ENCODE measurements around the gene AQP6. TPM values are rescaled to one million over a fixed set of nuclear protein-coding genes. Genes with fewer than 3 reads are reported as not detected.

Gene AQP6
- total RNA-seq, 1 experiment from 2014 or later = 0.09 TPM

GRCh38 chr12:49946086-49946485 lies 26.7 kb upstream of the AQP6 start:
- no peak for DNase-seq
- no peak overlapping the region for H2BK120ac ChIP-seq (ENCODE audit: low read depth, low read length, poor library complexity, severe bottlenecking)
- H2BK12ac ChIP-seq (ENCODE audit: insufficient read length, low read depth, low read length) = no peak overlapping the region
- H2BK15ac ChIP-seq (ENCODE audit: low read depth, low read length) = no peak overlapping the region
- H3K18ac ChIP-seq (ENCODE audit: insufficient read length, low read depth, low read length) = no peak overlapping the region
- peaks cover 41 to 60% of the 10 kb centered on the region in 2 experiments for H3K4me1 Mint-ChIP-seq
- WGBS (ENCODE audit: extremely low coverage, insufficient read length, low lambda C conversion rate) = no CpG with 5 or more reads among the region's 9 CpGs
- H4K20me1 ChIP-seq (ENCODE audit: control insufficient read depth, insufficient read depth, insufficient read length) = no peaks in the 10 kb centered on the region
- H3K4me3 Mint-ChIP-seq = peak overlapping the region; percentile 47 to 56; a peak in 2 of 5 replicates
- no peak overlapping the region for H2AFZ ChIP-seq (ENCODE audit: low read length)
- H2BK20ac ChIP-seq (ENCODE audit: low read depth, low read length, poor library complexity, severe bottlenecking) = no peak overlapping the region
- H3T11ph ChIP-seq (ENCODE audit: low read length) = no peak overlapping the region
- no peak overlapping the region for H3K23ac ChIP-seq (ENCODE audit: insufficient read length, low read depth, low read length)
- peak overlapping the region in 1 of 3 experiments; percentile 71; a peak in 2 of 7 replicates for H3K27ac Mint-ChIP-seq
- no peak overlapping the region for H3K27ac ChIP-seq (ENCODE audit: insufficient read length, low read depth, low read length)
- no peaks in the 10 kb centered on the region for H3K9me3 ChIP-seq (ENCODE audit: control insufficient read depth, low read depth, low read length)
- TF ChIP-seq, protein P1, sequence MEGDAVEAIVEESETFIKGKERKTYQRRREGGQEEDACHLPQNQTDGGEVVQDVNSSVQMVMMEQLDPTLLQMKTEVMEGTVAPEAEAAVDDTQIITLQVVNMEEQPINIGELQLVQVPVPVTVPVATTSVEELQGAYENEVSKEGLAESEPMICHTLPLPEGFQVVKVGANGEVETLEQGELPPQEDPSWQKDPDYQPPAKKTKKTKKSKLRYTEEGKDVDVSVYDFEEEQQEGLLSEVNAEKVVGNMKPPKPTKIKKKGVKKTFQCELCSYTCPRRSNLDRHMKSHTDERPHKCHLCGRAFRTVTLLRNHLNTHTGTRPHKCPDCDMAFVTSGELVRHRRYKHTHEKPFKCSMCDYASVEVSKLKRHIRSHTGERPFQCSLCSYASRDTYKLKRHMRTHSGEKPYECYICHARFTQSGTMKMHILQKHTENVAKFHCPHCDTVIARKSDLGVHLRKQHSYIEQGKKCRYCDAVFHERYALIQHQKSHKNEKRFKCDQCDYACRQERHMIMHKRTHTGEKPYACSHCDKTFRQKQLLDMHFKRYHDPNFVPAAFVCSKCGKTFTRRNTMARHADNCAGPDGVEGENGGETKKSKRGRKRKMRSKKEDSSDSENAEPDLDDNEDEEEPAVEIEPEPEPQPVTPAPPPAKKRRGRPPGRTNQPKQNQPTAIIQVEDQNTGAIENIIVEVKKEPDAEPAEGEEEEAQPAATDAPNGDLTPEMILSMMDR (conservative IDR thresholded peaks at IDR 0.05) = no peak
- no peak overlapping the region for H3K4ac ChIP-seq (ENCODE audit: low read depth, low read length)
- H4K91ac ChIP-seq (ENCODE audit: insufficient read length, low read depth, low read length) = no peak overlapping the region
- no peaks in the 10 kb centered on the region for H3K79me2 ChIP-seq (ENCODE audit: insufficient read depth, low read length)
- H2BK5ac ChIP-seq (ENCODE audit: insufficient read length, low read length) = no peak overlapping the region
- peaks cover 5% of the 10 kb centered on the region for H3K23me2 ChIP-seq (ENCODE audit: insufficient read length, low read depth, low read length, poor library complexity, severe bottlenecking)
- H3K36me3 Mint-ChIP-seq (ENCODE audit: insufficient read depth in 1 of 3, low read depth in 3 of 3) = no peaks in the 10 kb centered on the region
- no peak overlapping the region for H3K14ac ChIP-seq (ENCODE audit: insufficient read depth, low read length)
- H2AK5ac ChIP-seq (ENCODE audit: insufficient read length, low read length) = no peak overlapping the region
- H3K9me3 Mint-ChIP-seq = no peaks in the 10 kb centered on the region
- H3K27me3 ChIP-seq (ENCODE audit: insufficient read depth, low read length) = no peaks in the 10 kb centered on the region
- H3K4me1 ChIP-seq (ENCODE audit: insufficient read depth, low read length) = no peaks in the 10 kb centered on the region; the same call in 1 of the 2 replicates
- no peaks in the 10 kb centered on the region for H3K79me1 ChIP-seq (ENCODE audit: insufficient read depth, low read depth, low read length, poor library complexity, severe bottlenecking)
- H4K8ac ChIP-seq (replicated peaks; ENCODE audit: insufficient read length, low read depth, low read length) = no peak overlapping the region
- H3K27me3 Mint-ChIP-seq (ENCODE audit: low read depth) = peaks cover 27% of the 10 kb centered on the region
- peak overlapping the region; percentile 69 for H3K4me2 ChIP-seq (ENCODE audit: insufficient read depth, insufficient read length, low read length)
- no peak overlapping the region for H3K9ac ChIP-seq (ENCODE audit: extremely low read depth, insufficient read length, low read length)
- no peak overlapping the region for H3K56ac ChIP-seq (ENCODE audit: insufficient read length, low read depth, low read length)
- H4K5ac ChIP-seq (ENCODE audit: insufficient read length, low read depth, low read length) = no peak overlapping the region

Measured in H9 (cell line).